ENCODE results near the gene FTH1. TPM values are rescaled to one million over a fixed set of nuclear protein-coding genes. Genes with fewer than 3 reads are reported as not detected.

Gene FTH1
- total and polyA plus RNA-seq, 3 donors from 2014 or later = 1,162 to 2,237 (median 1,419) TPM

DNA sequence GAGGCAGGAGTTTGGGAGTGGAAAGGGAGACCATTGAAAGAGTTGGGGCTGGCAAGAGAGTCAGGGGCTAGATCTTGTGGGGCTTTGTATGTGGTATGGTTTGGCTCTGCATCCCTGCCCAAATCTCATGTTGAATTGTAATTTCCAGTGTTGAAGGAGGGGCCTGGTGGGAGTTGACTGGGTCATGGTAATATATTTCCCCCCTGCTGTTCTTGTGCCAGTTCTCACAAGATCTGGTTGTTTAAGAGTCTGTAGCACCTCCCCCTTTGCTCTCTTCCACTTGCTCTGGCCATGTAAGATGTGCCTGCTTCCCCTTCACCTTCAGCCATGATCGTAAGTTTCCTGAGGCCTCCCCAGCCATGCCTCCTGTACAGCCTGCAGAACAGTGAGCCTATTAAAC lies 39.9 kb downstream of the FTH1 start:
- no peaks in the 10 kb centered on the region for H3K36me3 ChIP-seq (ENCODE audit: low read depth, missing control alignments)
- peaks cover 21% of the 10 kb centered on the region for H3K4me1 ChIP-seq
- no peak for TF ChIP-seq CTCF (IDR thresholded peaks at IDR 0.05)
- TF ChIP-seq POLR2A (IDR thresholded peaks at IDR 0.05) = no peak
- intact Hi-C loops (cut with DNase I; ENCODE audit: low total_unique reads) = no loop called here
- DNase-seq = no peak
- H3K4me3 ChIP-seq = no peak overlapping the region
- no peak overlapping the region for H3K27ac ChIP-seq
- WGBS, 2 donors = 100% methylated on average over 1 of the region's 1 CpG
- H3K9me3 ChIP-seq = no peaks in the 10 kb centered on the region
- no peaks in the 10 kb centered on the region for H3K27me3 ChIP-seq

GRCh38 chr11:61926235-61926634 lies 41.2 kb downstream of the FTH1 start:
- TF ChIP-seq POLR2A (IDR thresholded peaks at IDR 0.05) (no peak), CTCF (IDR thresholded peaks at IDR 0.05) (no peak)
- no peak for DNase-seq
- 86 to 89% methylated on average over 3 of the region's 3 CpGs for WGBS, 2 donors
- Histone ChIP-seq H3K9me3 (no peaks in the 10 kb centered on the region), H3K27ac (no peak overlapping the region), H3K4me3 (no peak overlapping the region), H3K4me1 (peaks cover 27% of the 10 kb centered on the region), H3K27me3 (no peaks in the 10 kb centered on the region), H3K36me3 (ENCODE audit: low read depth, missing control alignments) (no peaks in the 10 kb centered on the region)
- intact Hi-C loops (cut with DNase I; ENCODE audit: low total_unique reads) = no loop called here

GRCh38 chr11:61925736-61926135 lies 41.7 kb downstream of the FTH1 start:
- intact Hi-C loops (cut with DNase I; ENCODE audit: low total_unique reads) = no loop called here
- no peaks in the 10 kb centered on the region for H3K9me3 ChIP-seq
- DNase-seq = no peak
- no peak overlapping the region for H3K4me3 ChIP-seq
- 86 to 91% methylated on average over 2 of the region's 2 CpGs for WGBS, 2 donors
- TF ChIP-seq CTCF (IDR thresholded peaks at IDR 0.05) (no peak), POLR2A (IDR thresholded peaks at IDR 0.05) (no peak)
- no peak overlapping the region for H3K27ac ChIP-seq
- H3K4me1 ChIP-seq = peaks cover 27% of the 10 kb centered on the region
- H3K36me3 ChIP-seq (ENCODE audit: low read depth, missing control alignments) = no peaks in the 10 kb centered on the region
- H3K27me3 ChIP-seq = no peaks in the 10 kb centered on the region

DNA sequence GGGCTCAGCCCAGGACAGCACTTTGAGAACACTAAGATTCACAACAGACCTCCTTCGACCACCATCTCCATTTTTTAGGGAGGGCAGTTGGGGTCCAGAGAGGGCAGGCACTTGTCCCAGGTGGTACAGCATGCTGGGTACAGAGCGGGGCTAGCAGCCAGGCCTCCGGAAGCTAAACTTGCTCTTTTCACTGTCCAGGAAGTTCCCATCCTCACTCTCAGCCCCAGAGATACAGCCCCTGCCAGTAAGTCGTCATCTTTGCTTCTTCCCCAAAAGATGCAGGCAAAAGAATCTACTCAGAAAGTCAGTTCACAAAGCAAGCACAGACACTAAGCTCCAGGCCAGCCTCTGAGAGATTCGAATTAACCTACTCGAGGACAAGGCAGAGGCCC lies 43.4 kb downstream of the FTH1 start:
- intact Hi-C loops (cut with DNase I; ENCODE audit: low total_unique reads) = no loop called here
- no peak for TF ChIP-seq CTCF (IDR thresholded peaks at IDR 0.05)
- TF ChIP-seq POLR2A (IDR thresholded peaks at IDR 0.05) = no peak
- Histone ChIP-seq H3K9me3 (no peaks in the 10 kb centered on the region), H3K27ac (peak overlapping the region; percentile 71 to 83), H3K4me3 (no peak overlapping the region), H3K4me1 (peaks cover 41% of the 10 kb centered on the region), H3K27me3 (no peaks in the 10 kb centered on the region), H3K36me3 (ENCODE audit: low read depth, missing control alignments) (no peaks in the 10 kb centered on the region)
- 44 to 56% methylated on average over 5 to 6 of the region's 6 CpGs for WGBS, 2 donors
- no peak for DNase-seq
